ENCODE data around the gene SNTG2. TPM values are rescaled to one million over a fixed set of nuclear protein-coding genes. Genes with fewer than 3 reads are reported as not detected.

Gene SNTG2
- total RNA-seq, 1 donor from 2014 or later: 2.2 TPM

DNA sequence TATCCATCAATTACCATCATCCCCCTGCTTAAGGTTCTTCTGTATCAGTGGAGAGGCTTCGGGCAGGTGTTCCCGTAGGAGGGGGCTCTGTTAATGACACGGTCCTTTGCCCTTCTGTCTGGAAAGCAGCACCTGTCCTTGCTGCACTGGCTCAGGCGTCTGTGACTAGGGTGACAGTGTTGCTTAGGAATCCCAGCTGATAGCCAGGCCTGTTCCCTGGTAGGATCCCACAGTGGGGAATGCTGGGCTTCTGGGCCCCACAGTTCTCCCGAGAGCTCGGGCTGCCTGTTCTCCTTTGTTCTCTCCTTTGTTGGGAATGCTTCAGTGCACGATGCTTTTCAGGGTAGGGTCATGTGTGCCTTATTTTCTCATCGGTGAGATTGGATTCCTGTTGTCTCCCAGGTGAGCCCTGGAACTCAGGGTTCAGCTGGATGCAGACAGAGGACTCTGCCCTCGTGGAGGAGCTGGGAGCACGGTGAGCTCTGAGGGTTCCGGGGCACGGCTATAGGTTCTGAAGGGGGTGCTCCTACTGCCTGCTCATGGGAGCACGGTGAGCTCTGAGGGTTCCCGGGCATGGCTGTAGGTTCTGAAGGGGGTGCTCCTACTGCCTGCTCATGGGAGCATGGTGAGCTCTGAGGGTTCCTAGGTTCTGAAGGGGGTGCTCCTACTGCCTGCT lies 9.6 kb downstream of the SNTG2 start:
- Mint-ChIP-seq H3K36me3 (ENCODE audit: low read depth) (no peaks in the 10 kb centered on the region), H3K27me3 (peaks cover 8% of the 10 kb centered on the region), H3K9me3 (no peaks in the 10 kb centered on the region), H3K4me1 (peaks cover 5% of the 10 kb centered on the region), H3K4me3 (no peak overlapping the region), H3K27ac (no peak overlapping the region)
- DNase-seq (no peak), ATAC-seq (ENCODE audit: low read depth) (no peak)
- intact Hi-C loops (cut with micrococcal nuclease): no loop called here
- POLR2A ChIA-PET: no interaction called here
- CTCF ChIA-PET: no interaction called here
- TF ChIP-seq, protein P1, sequence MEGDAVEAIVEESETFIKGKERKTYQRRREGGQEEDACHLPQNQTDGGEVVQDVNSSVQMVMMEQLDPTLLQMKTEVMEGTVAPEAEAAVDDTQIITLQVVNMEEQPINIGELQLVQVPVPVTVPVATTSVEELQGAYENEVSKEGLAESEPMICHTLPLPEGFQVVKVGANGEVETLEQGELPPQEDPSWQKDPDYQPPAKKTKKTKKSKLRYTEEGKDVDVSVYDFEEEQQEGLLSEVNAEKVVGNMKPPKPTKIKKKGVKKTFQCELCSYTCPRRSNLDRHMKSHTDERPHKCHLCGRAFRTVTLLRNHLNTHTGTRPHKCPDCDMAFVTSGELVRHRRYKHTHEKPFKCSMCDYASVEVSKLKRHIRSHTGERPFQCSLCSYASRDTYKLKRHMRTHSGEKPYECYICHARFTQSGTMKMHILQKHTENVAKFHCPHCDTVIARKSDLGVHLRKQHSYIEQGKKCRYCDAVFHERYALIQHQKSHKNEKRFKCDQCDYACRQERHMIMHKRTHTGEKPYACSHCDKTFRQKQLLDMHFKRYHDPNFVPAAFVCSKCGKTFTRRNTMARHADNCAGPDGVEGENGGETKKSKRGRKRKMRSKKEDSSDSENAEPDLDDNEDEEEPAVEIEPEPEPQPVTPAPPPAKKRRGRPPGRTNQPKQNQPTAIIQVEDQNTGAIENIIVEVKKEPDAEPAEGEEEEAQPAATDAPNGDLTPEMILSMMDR (IDR thresholded peaks at IDR 0.05): no peak

DNA sequence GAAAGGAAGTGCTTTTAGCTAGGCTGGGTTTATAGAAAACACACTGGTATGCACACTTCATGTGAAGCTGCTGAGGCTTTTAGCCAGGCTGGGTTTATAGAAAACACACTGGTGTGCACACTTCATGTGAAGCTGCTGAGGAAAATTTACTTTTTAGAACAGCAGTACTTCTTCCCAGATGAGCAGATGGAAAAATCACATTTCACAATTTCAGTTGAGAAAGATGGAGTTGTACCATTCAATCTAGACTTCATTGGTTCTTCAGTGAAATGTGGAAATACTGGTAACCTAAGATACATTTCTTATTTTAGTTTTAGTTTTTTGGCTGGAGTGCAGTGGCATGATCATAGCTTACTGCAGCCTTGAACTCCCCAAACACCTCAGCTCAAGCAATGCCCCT lies 11.1 kb downstream of the SNTG2 start:
- POLR2A ChIA-PET: no interaction called here
- Mint-ChIP-seq H3K27ac (no peak overlapping the region), H3K9me3 (no peaks in the 10 kb centered on the region), H3K4me1 (peaks cover 5% of the 10 kb centered on the region), H3K4me3 (no peak overlapping the region), H3K36me3 (ENCODE audit: low read depth) (no peaks in the 10 kb centered on the region), H3K27me3 (peaks cover 5% of the 10 kb centered on the region)
- CTCF ChIA-PET: no interaction called here
- TF ChIP-seq, protein P1 (IDR thresholded peaks at IDR 0.05): no peak
- no peak for ATAC-seq (ENCODE audit: low read depth)
- DNase-seq: no peak
- intact Hi-C loops (cut with micrococcal nuclease): no loop called here

DNA sequence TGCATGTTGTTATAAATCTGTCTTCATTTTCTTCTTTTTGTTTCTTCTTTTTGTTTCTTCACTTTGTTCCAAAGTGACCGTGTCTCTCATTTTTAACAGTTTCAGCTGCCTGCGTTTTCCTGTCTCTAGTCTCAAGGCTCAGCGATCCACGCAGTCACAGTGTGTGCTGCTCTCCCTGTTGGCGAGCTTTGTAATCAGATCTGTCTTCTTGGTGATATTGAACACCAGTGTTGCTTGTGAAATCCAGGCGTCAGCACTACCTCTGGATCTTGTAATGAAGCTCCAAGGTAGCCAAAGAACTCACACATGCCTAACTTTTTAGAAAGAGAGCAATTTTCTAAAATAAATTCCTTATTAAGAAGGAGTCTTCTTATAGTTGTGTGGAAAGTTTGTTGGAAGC lies 13.2 kb downstream of the SNTG2 start:
- TF ChIP-seq, protein P1 (IDR thresholded peaks at IDR 0.05): no peak
- intact Hi-C loops (cut with micrococcal nuclease): no loop called here
- peaks cover 5% of the 10 kb centered on the region for H3K4me1 Mint-ChIP-seq
- DNase-seq: no peak
- no peaks in the 10 kb centered on the region for H3K27me3 Mint-ChIP-seq
- no peak overlapping the region for H3K4me3 Mint-ChIP-seq
- H3K36me3 Mint-ChIP-seq (ENCODE audit: low read depth): no peaks in the 10 kb centered on the region
- no peak overlapping the region for H3K27ac Mint-ChIP-seq
- ChIA-PET POLR2A (no interaction called here), CTCF (no interaction called here)
- no peak for ATAC-seq (ENCODE audit: low read depth)
- H3K9me3 Mint-ChIP-seq: peaks cover 6% of the 10 kb centered on the region

DNA sequence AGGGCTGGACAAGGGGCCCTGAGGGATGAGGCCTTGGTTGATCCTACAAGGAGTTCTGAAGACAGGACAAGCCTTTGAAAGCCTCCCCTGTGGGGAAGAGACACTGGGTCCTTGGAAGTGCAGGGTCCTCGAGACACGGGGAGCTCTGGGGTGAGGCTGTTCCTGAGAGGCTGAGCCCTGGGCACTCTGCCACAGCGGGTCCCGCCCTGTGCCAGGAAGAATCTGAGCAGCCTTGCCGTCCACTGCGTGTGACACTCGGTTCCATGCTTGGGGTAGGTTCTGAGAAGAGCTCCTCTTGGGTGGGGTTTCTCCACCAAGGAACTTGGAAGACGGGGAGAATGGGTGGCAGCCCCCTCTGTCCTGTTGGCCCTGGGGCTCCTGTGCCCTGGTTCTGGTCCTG lies 13.9 kb downstream of the SNTG2 start:
- TF ChIP-seq, protein P1 (IDR thresholded peaks at IDR 0.05): no peak
- Mint-ChIP-seq H3K27me3 (no peaks in the 10 kb centered on the region), H3K9me3 (peaks cover 8% of the 10 kb centered on the region), H3K36me3 (ENCODE audit: low read depth) (no peaks in the 10 kb centered on the region), H3K4me3 (no peak overlapping the region), H3K27ac (no peak overlapping the region), H3K4me1 (no peaks in the 10 kb centered on the region)
- no peak for DNase-seq
- intact Hi-C loops (cut with micrococcal nuclease): no loop called here
- ATAC-seq (ENCODE audit: low read depth): no peak
- ChIA-PET POLR2A (no interaction called here), CTCF (no interaction called here)

DNA sequence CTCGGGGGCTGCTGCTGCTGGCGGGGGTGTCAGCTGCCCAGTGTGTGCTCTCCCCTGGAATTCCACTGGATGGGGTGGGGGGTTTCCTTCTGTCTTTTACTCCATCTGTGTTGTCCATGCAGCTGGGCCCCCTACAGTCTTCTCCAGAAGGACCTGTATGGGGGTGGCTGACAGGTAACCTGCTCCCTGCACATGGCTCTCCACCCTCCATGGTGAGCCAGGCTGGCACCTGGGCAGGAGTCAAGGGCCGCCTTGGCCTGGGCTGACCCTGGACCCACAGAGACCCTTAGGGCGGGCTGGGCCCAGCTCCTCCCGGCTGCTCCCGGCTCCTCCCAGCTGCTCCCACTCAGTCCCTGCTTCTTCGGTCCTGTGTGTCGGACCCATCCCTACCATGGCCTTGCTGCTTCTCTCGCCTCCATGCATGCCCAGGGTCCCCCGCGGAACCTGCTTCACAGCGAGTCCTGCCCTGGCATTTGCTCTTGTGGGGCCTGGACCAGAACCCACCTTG lies 15.0 kb downstream of the SNTG2 start:
- CTCF ChIA-PET: no interaction called here

More for the DNA sequence above, 15.0 kb downstream of the SNTG2 start:
- Mint-ChIP-seq H3K4me3 (no peak overlapping the region), H3K27ac (no peak overlapping the region), H3K27me3 (no peaks in the 10 kb centered on the region), H3K36me3 (ENCODE audit: low read depth) (no peaks in the 10 kb centered on the region), H3K9me3 (peaks cover 11% of the 10 kb centered on the region), H3K4me1 (no peaks in the 10 kb centered on the region)
- intact Hi-C loops (cut with micrococcal nuclease): no loop called here
- no peak for DNase-seq
- ATAC-seq (ENCODE audit: low read depth): no peak
- TF ChIP-seq, protein P1 (IDR thresholded peaks at IDR 0.05): no peak
- POLR2A ChIA-PET: no interaction called here
